K562 (cell line): Measurements from ENCODE around the gene LAMB4. TPM values are rescaled to one million over a fixed set of nuclear protein-coding genes. Genes with fewer than 3 reads are reported as not detected.
"Not testable (repeated sequence)": the region's sequence is repeated elsewhere in the genome, so short reads cannot be mapped to it uniquely, and the experiment has no call there.

Source experiments
- ATAC-seq: fragments of 200-7000 bp; cut with Tn5 transposase; 3 replicates; pipeline ENCODE4 v1.9.1; 2020; ENCODE audit warnings: moderate library complexity
- BruUV-seq: library from RNA; stranded (reverse); fragments of 400-500 nt; replicated peaks from 2 replicates; lab custom pipeline; 2021; lab: Mats Ljungman, UMichigan
- CTCF ChIA-PET: fragments of 300-600 bp; formaldehyde crosslinking; extraction: SDS; loops from one replicate; lab custom pipeline; 2021; ENCODE audit warnings: low intra/inter-chr PET ratio; lab: Yijun Ruan, JAX
- POLR2A ChIA-PET: fragments of 300-600, 350-650 bp; sonication (Branson Sonifier 250); formaldehyde crosslinking; extraction: SDS; loops from one replicate; lab custom pipeline; 2021; ENCODE audit warnings: antibody characterized with exemption, inconsistent platforms; lab: Yijun Ruan, JAX
- DNase-seq, 4 experiments: peaks; one replicate each; pipeline versions ENCODE4 v3.0.0 to v3.0.0-alpha.2; 2011 to 2018; ENCODE audit warnings: low spot score in 3 of 4, mixed read lengths in 3 of 4; ENCODE audit errors: extremely low read depth in 1 of 4
- FAIRE-seq: peaks from 2 replicates; lab custom pipeline; 2011; peaks lifted over from hg19 to GRCh38; lab: Jason Lieb, UNC
- H2AFZ ChIP-seq: 2 replicates; pipeline ENCODE4 v1.6.0; 2011; ENCODE audit warnings: low read depth, low read length, control low read depth, inconsistent platforms
- H3K27ac ChIP-seq: fragments of 200-600 bp; 3 replicates; pipeline ENCODE4 v1.8.0; 2011; ENCODE audit warnings: low read depth, mild to moderate bottlenecking, control low read depth, inconsistent platforms, low read length, moderate library complexity, mixed read lengths; ENCODE audit errors: extremely low read depth
- H3K27me3 ChIP-seq, 2 experiments: fragments of 300-600 bp in 1 of 2; 2 replicates in 1 of 2; 3 replicates in 1 of 2; pipeline versions ENCODE4 v1.6.0 to v1.8.0; 2011; ENCODE audit warnings: inconsistent platforms in 2 of 2, low read length in 2 of 2, mild to moderate bottlenecking in 1 of 2, mixed read lengths in 1 of 2, moderate library complexity in 1 of 2; ENCODE audit not compliant: control insufficient read depth in 2 of 2, insufficient read depth in 2 of 2
- H3K36me3 ChIP-seq: fragments of 300-600 bp; 3 replicates; pipeline ENCODE4 v1.8.0; 2011; ENCODE audit warnings: mild to moderate bottlenecking, low read length, inconsistent platforms; ENCODE audit not compliant: control insufficient read depth, insufficient read depth
- H3K4me1 ChIP-seq, 2 experiments: fragments of 200-600 bp in 1 of 2; replicated peaks in 1 of 2; 2 replicates in 1 of 2; 3 replicates in 1 of 2; pipeline versions ENCODE4 v1.5.1 to v1.8.0; 2011; ENCODE audit warnings: inconsistent platforms in 2 of 2, low read length in 2 of 2, mild to moderate bottlenecking in 1 of 2, mixed read lengths in 1 of 2, moderate library complexity in 1 of 2; ENCODE audit not compliant: control insufficient read depth in 2 of 2, insufficient read depth in 2 of 2
- H3K4me2 ChIP-seq: 2 replicates; pipeline ENCODE4 v1.6.1; 2011; ENCODE audit warnings: low read length, control low read depth, inconsistent platforms, mixed read lengths; ENCODE audit not compliant: insufficient read depth
- H3K4me3 ChIP-seq: fragments of 200-600 bp; sonication (generic), shearing (Covaris generic); 2 replicates; pipeline ENCODE4 v1.5.1; 2016; ENCODE audit warnings: control low read depth, inconsistent platforms
- H3K79me2 ChIP-seq: fragments of 200-600 bp; 3 replicates; pipeline ENCODE4 v1.8.0; 2011; ENCODE audit warnings: low read length, inconsistent platforms; ENCODE audit not compliant: control insufficient read depth, insufficient read depth
- H3K9ac ChIP-seq, 2 experiments: 2 replicates each; pipeline versions ENCODE4 v1.6.0 to v1.6.1; 2011; ENCODE audit warnings: low read depth in 2 of 2, low read length in 2 of 2, control low read depth in 1 of 2, inconsistent platforms in 1 of 2, mild to moderate bottlenecking in 1 of 2, mixed read lengths in 1 of 2; ENCODE audit not compliant: insufficient read depth in 1 of 2
- H3K9me1 ChIP-seq: one replicate; pipeline ENCODE4 v1.6.0; 2011; ENCODE audit warnings: inconsistent platforms, mild to moderate bottlenecking, low read length, moderate library complexity; ENCODE audit not compliant: control insufficient read depth, insufficient read depth
- H3K9me3 ChIP-seq: replicated peaks from 2 replicates; pipeline ENCODE4 v1.5.1; 2011; ENCODE audit warnings: low read depth, low read length, inconsistent platforms; ENCODE audit not compliant: control insufficient read depth, insufficient read depth
- H4K20me1 ChIP-seq: replicated peaks from 2 replicates; pipeline ENCODE4 v1.6.1; 2011; ENCODE audit warnings: low read length, inconsistent platforms, mixed read lengths; ENCODE audit not compliant: control insufficient read depth, insufficient read depth
- BRD9 ChIP-seq: fragments of 450-650 bp; IDR thresholded peaks from 2 replicates; pipeline ENCODE4 v1.6.1; 2018; ENCODE audit warnings: low read depth; ENCODE audit not compliant: partially characterized antibody
- HDGF ChIP-seq: fragments of 450-650 bp; IDR thresholded peaks from 2 replicates; pipeline ENCODE4 v1.6.1; 2016
- HMG20A ChIP-seq: fragments of 450-650 bp; formaldehyde crosslinking; conservative IDR thresholded peaks from 2 replicates; pipeline ENCODE4 v1.4.0; 2020; ENCODE audit warnings: mild to moderate bottlenecking, mixed read lengths
- MECOM ChIP-seq: fragments of 250-450 bp; sonication (Bioruptor Pico); IDR thresholded peaks from 2 replicates; pipeline ENCODE4 v1.8.0; 2022; ENCODE audit warnings: inconsistent platforms
- NFE2 ChIP-seq: IDR thresholded peaks from 2 replicates; pipeline ENCODE4 v1.6.1; 2014; ENCODE audit warnings: antibody characterized with exemption, low read depth
- NR2C2 ChIP-seq, 2 experiments: fragments of 200-800 bp in 1 of 2; sonication (Bioruptor generic) in 1 of 2; sonication (generic) in 1 of 2; formaldehyde crosslinking in 1 of 2; IDR thresholded peaks; 2 replicates each; pipeline versions ENCODE4 v1.6.1 to v1.8.0; 2016 to 2022; ENCODE audit warnings: mild to moderate bottlenecking in 1 of 2, missing compliant biosample characterization in 1 of 2, missing genetic modification characterization in 1 of 2, missing genetic modification reagents in 1 of 2
- PML ChIP-seq: IDR thresholded peaks from 2 replicates; pipeline ENCODE4 v1.6.1; 2012; ENCODE audit warnings: low read length, inconsistent platforms
- SIRT6 ChIP-seq: IDR thresholded peaks from one replicate; pipeline ENCODE4 v1.6.1; 2012; ENCODE audit warnings: low read depth, mild to moderate bottlenecking, control low read depth, inconsistent platforms, low read length, moderate library complexity
- SMARCE1 ChIP-seq: fragments of 450-650 bp; IDR thresholded peaks from 2 replicates; pipeline ENCODE4 v1.7.1; 2016; ENCODE audit warnings: mild to moderate bottlenecking
- TRIM28 ChIP-seq: fragments of 450-650 bp; IDR thresholded peaks from 2 replicates; pipeline ENCODE4 v1.6.1; 2017
- ZC3H8 ChIP-seq: fragments of 450-650 bp; IDR thresholded peaks from 2 replicates; pipeline ENCODE4 v1.6.1; 2017
- ZNF316 ChIP-seq: fragments of 450-650 bp; IDR thresholded peaks from 2 replicates; pipeline ENCODE4 v1.6.1; 2016
- WGBS: fragments of 100-300 bp; shearing (Covaris generic); methylation state at CpG from one replicate; pipeline ENCODE4 v1.1.6; 2016; ENCODE audit warnings: low coverage, mixed read lengths; ENCODE audit not compliant: insufficient coverage; ENCODE audit errors: missing lambda C conversion rate; 5-methylcytosine and 5-hydroxymethylcytosine counted together
- in situ Hi-C: fragments of 300-500 bp; cut with MboI; formaldehyde crosslinking; loops from 4 replicates; pipeline ENCODE4 v1.15.0; 2018; ENCODE audit warnings: inconsistent platforms, mixed read lengths
- intact Hi-C: fragments of 100-400 bp; cut with micrococcal nuclease; formaldehyde crosslinking; loops from 2 replicates; pipeline ENCODE4 v1.14.2; 2022
- polyA plus RNA-seq, 8 experiments: library from polyadenylated mRNA; depleted of rRNA in 4 of 8; stranded (reverse) in 5 of 8; unstranded in 3 of 8; fragments of >200 nt; fragmentation: Nextera tagmentation in 2 of 8; fragmentation: Illumina TruSeq in 1 of 8; extraction: Ambion mirVana in 2 of 8; extraction: Trizol in 1 of 8; gene quantifications; 2 replicates each; pipeline versions ENCODE4 v1.2.1 to v1.2.3, GENCODE V29; 2011 to 2014; ENCODE audit warnings: inconsistent platforms in 1 of 8, missing spikeins in 1 of 8
- total RNA-seq, 7 experiments: library from RNA; depleted of rRNA in 6 of 7; stranded (reverse); fragments of >200 nt in 6 of 7; fragmentation: Illumina TruSeq in 2 of 7; extraction: Trizol in 2 of 7; gene quantifications; 2 replicates each; pipeline versions ENCODE4 v1.2.1 to v1.2.3, GENCODE V29; 2011 to 2021; ENCODE audit warnings: low replicate concordance in 1 of 7
- TF ChIP-seq, protein P1 (sequence below): fragments of 450-650 bp; IDR thresholded peaks from one replicate; pipeline ENCODE4 v1.6.1; 2018; ENCODE audit warnings: mild to moderate bottlenecking, moderate library complexity; ENCODE audit not compliant: partially characterized antibody
- TF ChIP-seq, protein P2 (sequence below): IDR thresholded peaks from 2 replicates; pipeline ENCODE4 v1.6.1; 2011; ENCODE audit warnings: borderline replicate concordance, low read depth, mild to moderate bottlenecking, moderate library complexity, low read length; ENCODE audit not compliant: insufficient read depth, poor library complexity, severe bottlenecking
- TF ChIP-seq, protein P3 (sequence below), 2 experiments: fragments of 450-650 bp; IDR thresholded peaks; 2 replicates each; pipeline ENCODE4 v1.6.1; 2016

Gene LAMB4
- total and polyA plus RNA-seq, 9 of the 15 experiments (the other 6 are each of a cell fraction or from before 2014, with no cell fraction given): 0.06 to 0.13 (median 0.07) TPM; not detected in 6

DNA sequence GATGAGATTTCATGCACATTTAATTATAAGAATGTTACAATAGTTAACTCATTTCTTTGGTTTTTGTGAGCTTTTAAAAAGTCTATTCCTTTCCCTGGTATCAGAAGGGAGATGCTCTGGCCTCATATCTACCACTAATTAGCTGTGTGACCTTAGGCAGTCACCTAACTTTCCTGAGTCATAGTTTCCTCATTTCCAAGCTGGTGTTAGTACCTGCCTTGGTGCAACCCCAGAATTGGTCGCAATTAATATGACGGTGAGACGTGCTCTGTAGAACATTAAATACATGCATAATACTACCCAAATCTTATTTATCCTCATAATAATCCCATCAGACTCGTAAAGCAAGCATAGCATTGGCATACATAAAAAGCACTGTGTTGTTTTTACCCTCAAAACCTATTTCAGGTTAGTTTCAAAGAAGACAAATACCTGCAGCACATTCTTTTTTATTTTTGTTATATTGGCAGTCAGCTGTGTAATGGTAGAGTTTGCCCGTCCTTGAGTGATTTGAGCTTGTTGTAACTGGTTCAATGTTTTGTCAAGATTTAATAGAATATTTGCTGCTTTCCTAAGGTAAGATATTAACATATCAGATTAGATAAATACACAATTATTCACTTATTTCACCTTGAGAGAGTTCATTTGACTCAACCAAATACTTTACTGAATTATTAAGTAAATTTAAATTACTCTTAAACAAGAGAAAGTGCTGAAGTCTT is 96.2 kb downstream of the LAMB4 start (continued):
- TF ChIP-seq, protein P1, sequence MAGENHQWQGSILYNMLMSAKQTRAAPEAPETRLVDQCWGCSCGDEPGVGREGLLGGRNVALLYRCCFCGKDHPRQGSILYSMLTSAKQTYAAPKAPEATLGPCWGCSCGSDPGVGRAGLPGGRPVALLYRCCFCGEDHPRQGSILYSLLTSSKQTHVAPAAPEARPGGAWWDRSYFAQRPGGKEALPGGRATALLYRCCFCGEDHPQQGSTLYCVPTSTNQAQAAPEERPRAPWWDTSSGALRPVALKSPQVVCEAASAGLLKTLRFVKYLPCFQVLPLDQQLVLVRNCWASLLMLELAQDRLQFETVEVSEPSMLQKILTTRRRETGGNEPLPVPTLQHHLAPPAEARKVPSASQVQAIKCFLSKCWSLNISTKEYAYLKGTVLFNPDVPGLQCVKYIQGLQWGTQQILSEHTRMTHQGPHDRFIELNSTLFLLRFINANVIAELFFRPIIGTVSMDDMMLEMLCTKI: no peak
- TF ChIP-seq NFE2 (peak; percentile 26; the same call in 1 of the 2 replicates), MECOM (CRISPR knock-in tag) (no peak), ZNF316 (peak; percentile 55; the same call in 1 of the 2 replicates), SIRT6 (no peak), HMG20A (no peak), NR2C2 (CRISPR knock-in tag; IDR thresholded peaks at IDR 0.05) (no peak), NR2C2 (tag; IDR thresholded peaks at IDR 0.05) (no peak), PML (no peak)

DNA sequence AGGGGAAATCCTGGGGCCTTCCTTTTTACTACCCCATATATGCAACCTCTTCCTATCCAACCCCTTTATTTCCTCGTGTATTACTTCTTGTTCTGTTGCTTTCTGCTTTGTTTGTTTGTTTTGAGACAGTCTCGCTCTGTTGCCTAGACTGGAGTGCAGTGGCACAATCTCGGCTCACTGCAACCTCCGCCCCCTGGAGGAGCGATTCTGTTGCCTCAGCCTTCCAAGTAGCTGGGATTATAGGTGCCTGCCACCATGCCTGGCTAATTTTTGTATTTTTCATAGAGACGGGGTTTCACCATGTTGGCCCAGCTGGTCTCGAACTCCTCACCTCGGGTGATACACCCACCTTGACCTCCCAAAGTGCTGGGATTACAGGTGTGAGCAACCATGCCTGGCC is 96.9 kb downstream of the LAMB4 start:
- H3K9me3 ChIP-seq, H3K9ac ChIP-seq, H3K79me2 ChIP-seq, intact Hi-C loops, FAIRE-seq, BruUV-seq, CTCF ChIA-PET, H4K20me1 ChIP-seq, H3K36me3 ChIP-seq, H3K27ac ChIP-seq, in situ Hi-C loops, H3K9me1 ChIP-seq, H3K4me3 ChIP-seq, H3K27me3 ChIP-seq, H3K4me2 ChIP-seq: not testable (repeated sequence)
- H2AFZ ChIP-seq: peak overlapping the region; percentile 57
- peaks cover 6 to 12% of the 10 kb centered on the region in 2 experiments; a peak in 4 of 5 replicates for H3K4me1 ChIP-seq
- POLR2A ChIA-PET: interaction anchor here (0.7 to 2.2 kb wide), 5 partner anchors 9 to 62 kb away, joined by 3 to 6 read pairs (median 4); no protein-coding TSS in a partner anchor
- WGBS: 25% methylated on average over 8 of the region's 8 CpGs
- ATAC-seq (peak; percentile 88), DNase-seq (peak in 1 of 4 experiments; percentile 49)
- TF ChIP-seq, protein P2, sequence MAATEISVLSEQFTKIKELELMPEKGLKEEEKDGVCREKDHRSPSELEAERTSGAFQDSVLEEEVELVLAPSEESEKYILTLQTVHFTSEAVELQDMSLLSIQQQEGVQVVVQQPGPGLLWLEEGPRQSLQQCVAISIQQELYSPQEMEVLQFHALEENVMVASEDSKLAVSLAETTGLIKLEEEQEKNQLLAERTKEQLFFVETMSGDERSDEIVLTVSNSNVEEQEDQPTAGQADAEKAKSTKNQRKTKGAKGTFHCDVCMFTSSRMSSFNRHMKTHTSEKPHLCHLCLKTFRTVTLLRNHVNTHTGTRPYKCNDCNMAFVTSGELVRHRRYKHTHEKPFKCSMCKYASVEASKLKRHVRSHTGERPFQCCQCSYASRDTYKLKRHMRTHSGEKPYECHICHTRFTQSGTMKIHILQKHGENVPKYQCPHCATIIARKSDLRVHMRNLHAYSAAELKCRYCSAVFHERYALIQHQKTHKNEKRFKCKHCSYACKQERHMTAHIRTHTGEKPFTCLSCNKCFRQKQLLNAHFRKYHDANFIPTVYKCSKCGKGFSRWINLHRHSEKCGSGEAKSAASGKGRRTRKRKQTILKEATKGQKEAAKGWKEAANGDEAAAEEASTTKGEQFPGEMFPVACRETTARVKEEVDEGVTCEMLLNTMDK: peak; percentile 83
- 0 out of 2 replicates have a peak, but pooled peaks have one; percentile 15 for TF ChIP-seq ZC3H8
- TF ChIP-seq SMARCE1: peak; percentile 50; the same call in 1 of the 2 replicates
- TF ChIP-seq BRD9: peak; percentile 19
- TF ChIP-seq, protein P3, sequence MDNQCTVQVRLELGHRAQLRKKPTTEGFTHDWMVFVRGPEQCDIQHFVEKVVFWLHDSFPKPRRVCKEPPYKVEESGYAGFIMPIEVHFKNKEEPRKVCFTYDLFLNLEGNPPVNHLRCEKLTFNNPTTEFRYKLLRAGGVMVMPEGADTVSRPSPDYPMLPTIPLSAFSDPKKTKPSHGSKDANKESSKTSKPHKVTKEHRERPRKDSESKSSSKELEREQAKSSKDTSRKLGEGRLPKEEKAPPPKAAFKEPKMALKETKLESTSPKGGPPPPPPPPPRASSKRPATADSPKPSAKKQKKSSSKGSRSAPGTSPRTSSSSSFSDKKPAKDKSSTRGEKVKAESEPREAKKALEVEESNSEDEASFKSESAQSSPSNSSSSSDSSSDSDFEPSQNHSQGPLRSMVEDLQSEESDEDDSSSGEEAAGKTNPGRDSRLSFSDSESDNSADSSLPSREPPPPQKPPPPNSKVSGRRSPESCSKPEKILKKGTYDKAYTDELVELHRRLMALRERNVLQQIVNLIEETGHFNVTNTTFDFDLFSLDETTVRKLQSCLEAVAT (IDR thresholded peaks at IDR 0.05): 0 out of 4 replicates have a peak, but pooled peaks of 1 of the 2 experiments have one; percentile 37
- 0 out of 2 replicates have a peak, but pooled peaks have one; percentile 53 for TF ChIP-seq HDGF
- TF ChIP-seq TRIM28: 0 out of 2 replicates have a peak, but pooled peaks have one; percentile 21
